ENCODE results near the gene TRPT1.

GRCh38 chr11:64198511-64198910 is 27.5 kb downstream of the TRPT1 start:
- no peak for TF ChIP-seq CTCF (IDR thresholded peaks at IDR 0.05)
- TF ChIP-seq POLR2A (IDR thresholded peaks at IDR 0.05) = no peak

Measured in testis (tissue), 2 donors.